PFSK-1 (cell line): ENCODE measurements around the gene AIMP1.

ENCODE experiments used
- FOXP2 ChIP-seq: optimal IDR thresholded peaks from 2 replicates; pipeline ENCODE3; 2011; ENCODE audit warnings: borderline replicate concordance, control low read depth, inconsistent platforms; ENCODE audit not compliant: insufficient read depth; ENCODE audit errors: extremely low read length, extremely low read depth
- POLR2AphosphoS5 ChIP-seq: IDR thresholded peaks from 2 replicates; pipeline ENCODE4 v1.6.1; 2012; ENCODE audit warnings: low read depth, mild to moderate bottlenecking, control low read depth, low read length, moderate library complexity
- SIN3A ChIP-seq: IDR thresholded peaks from 2 replicates; pipeline ENCODE4 v1.6.1; 2012; ENCODE audit warnings: mild to moderate bottlenecking, low read length, moderate library complexity, borderline replicate concordance; ENCODE audit not compliant: insufficient read depth
- TF ChIP-seq, protein P1 (sequence below), 2 experiments: IDR thresholded peaks; 2 replicates each; pipeline versions ENCODE4 v1.6.1 to v1.8.0; 2011 to 2012; ENCODE audit warnings: low read depth in 2 of 2, low read length in 2 of 2, control low read depth in 1 of 2, inconsistent platforms in 1 of 2, mild to moderate bottlenecking in 1 of 2, moderate library complexity in 1 of 2; ENCODE audit not compliant: insufficient read depth in 1 of 2

DNA sequence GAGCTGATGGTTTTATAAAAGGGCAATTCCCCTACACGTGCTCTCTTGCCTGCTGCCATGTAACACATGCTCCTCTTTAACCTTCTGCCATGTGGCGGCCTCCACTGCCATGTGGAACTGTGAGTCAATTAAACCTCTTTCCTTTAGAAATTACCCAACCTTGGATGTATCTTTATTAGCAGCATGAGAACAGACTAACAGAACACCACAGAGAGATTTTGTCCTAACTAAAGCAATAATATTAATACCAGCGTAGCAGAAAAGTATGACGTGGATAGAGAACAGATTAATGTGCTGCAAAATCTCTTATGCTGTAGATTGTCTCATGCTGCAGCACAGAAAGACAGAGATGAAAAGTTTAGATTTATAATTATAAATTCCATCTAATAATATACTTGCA, 23.1 kb downstream of the AIMP1 start:
- TF ChIP-seq POLR2AphosphoS5 (no peak), FOXP2 (no peak), SIN3A (no peak)
- TF ChIP-seq, protein P1, sequence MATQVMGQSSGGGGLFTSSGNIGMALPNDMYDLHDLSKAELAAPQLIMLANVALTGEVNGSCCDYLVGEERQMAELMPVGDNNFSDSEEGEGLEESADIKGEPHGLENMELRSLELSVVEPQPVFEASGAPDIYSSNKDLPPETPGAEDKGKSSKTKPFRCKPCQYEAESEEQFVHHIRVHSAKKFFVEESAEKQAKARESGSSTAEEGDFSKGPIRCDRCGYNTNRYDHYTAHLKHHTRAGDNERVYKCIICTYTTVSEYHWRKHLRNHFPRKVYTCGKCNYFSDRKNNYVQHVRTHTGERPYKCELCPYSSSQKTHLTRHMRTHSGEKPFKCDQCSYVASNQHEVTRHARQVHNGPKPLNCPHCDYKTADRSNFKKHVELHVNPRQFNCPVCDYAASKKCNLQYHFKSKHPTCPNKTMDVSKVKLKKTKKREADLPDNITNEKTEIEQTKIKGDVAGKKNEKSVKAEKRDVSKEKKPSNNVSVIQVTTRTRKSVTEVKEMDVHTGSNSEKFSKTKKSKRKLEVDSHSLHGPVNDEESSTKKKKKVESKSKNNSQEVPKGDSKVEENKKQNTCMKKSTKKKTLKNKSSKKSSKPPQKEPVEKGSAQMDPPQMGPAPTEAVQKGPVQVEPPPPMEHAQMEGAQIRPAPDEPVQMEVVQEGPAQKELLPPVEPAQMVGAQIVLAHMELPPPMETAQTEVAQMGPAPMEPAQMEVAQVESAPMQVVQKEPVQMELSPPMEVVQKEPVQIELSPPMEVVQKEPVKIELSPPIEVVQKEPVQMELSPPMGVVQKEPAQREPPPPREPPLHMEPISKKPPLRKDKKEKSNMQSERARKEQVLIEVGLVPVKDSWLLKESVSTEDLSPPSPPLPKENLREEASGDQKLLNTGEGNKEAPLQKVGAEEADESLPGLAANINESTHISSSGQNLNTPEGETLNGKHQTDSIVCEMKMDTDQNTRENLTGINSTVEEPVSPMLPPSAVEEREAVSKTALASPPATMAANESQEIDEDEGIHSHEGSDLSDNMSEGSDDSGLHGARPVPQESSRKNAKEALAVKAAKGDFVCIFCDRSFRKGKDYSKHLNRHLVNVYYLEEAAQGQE (IDR thresholded peaks at IDR 0.05; ENCODE audit: insufficient read depth in 1 of 2, low read depth in 2 of 2, low read length in 2 of 2), result no peak
